Upper lobe of left lung (tissue), 4 donors: Measurements from ENCODE around the gene YIPF3.

Source experiments
- CTCF ChIP-seq, 6 experiments: fragments of 450-650 bp in 4 of 6; fragments of 200-600 bp in 2 of 6; sonication (generic) in 2 of 6; IDR thresholded peaks; one replicate each; pipeline ENCODE4 v1.5.1; 2016 to 2019; ENCODE audit warnings: antibody characterized with exemption in 6 of 6
- EP300 ChIP-seq, 4 donors: sonication (generic); formaldehyde crosslinking; IDR thresholded peaks; one replicate each; pipeline ENCODE4 v1.5.1; 2017; ENCODE audit warnings: antibody characterized with exemption in 4 of 4, control low read depth in 2 of 4
- POLR2A ChIP-seq, 4 donors: fragments of 450-650 bp; IDR thresholded peaks; one replicate each; pipeline ENCODE4 v1.5.1; 2016 to 2017; ENCODE audit warnings: antibody characterized with exemption in 4 of 4, mild to moderate bottlenecking in 2 of 4
- POLR2AphosphoS5 ChIP-seq, 2 donors: sonication (generic); formaldehyde crosslinking; IDR thresholded peaks; one replicate each; pipeline ENCODE4 v1.5.1; 2017; ENCODE audit warnings: antibody characterized with exemption in 2 of 2

GRCh38 chr6:43493833-43494232, 22.9 kb downstream of the YIPF3 start:
- TF ChIP-seq POLR2A (IDR thresholded peaks at IDR 0.05) = no peak
- no peak for TF ChIP-seq CTCF (IDR thresholded peaks at IDR 0.05)
- no peak for TF ChIP-seq EP300 (IDR thresholded peaks at IDR 0.05)
- TF ChIP-seq POLR2AphosphoS5 (IDR thresholded peaks at IDR 0.05) = no peak
